Right ventricle myocardium superior (tissue), 1 donor: ENCODE measurements around the gene ABCA7. TPM values are rescaled to one million over a fixed set of nuclear protein-coding genes. Genes with fewer than 3 reads are reported as not detected.

Experiments
- ATAC-seq: fragments of 200-7000 bp; cut with Tn5 transposase; one replicate; pipeline ENCODE4 v1.9.1; 2020; ENCODE audit warnings: mild to moderate bottlenecking; ENCODE audit not compliant: poor library complexity
- DNase-seq: peaks from one replicate; pipeline ENCODE4 v3.0.0-alpha.2; 2020
- intact Hi-C: fragments of 100-400 bp; cut with DNase I; formaldehyde crosslinking; loops from one replicate; pipeline ENCODE4 v1.11.2; 2022
- total RNA-seq: library from RNA; stranded (reverse); fragmentation: NEBNext Ultra II Directional; extraction: Animal tissue kit (Norgen Biotek cat#: 25700); gene quantifications from one replicate; pipeline ENCODE4 v1.2.1, GENCODE V29; 2021
- donor health status: DM: no; HTN: yes; CAD: no; lungs with severe emphysema.

ABCA7 gene
- total RNA-seq, 1 donor from 2014 or later: 5.2 TPM

DNA sequence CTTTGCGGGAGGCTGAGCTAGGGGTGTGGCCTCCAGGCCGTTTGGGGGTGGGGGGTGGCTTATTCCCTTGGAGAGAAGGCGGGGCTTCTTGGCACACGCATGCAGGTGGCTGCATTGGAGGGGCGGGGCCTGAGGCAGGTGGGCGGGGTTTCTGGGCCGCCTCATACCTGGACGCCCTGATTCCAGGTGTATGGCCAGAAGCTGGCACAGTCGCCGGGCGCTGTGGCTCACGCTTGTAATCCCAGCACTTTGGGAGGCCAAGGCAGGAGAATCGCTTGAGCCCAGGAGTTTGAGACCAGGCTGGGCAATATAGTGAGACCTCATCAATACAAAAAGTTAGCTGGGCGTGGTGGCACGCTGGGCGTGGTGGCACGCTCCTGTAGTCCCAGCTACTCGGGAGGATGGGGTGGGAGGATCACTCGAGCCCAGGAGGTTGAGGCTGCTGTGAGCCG lies 7.8 kb downstream of the ABCA7 start:
- ATAC-seq: no peak
- intact Hi-C loops: no loop called here
- no peak for DNase-seq

DNA sequence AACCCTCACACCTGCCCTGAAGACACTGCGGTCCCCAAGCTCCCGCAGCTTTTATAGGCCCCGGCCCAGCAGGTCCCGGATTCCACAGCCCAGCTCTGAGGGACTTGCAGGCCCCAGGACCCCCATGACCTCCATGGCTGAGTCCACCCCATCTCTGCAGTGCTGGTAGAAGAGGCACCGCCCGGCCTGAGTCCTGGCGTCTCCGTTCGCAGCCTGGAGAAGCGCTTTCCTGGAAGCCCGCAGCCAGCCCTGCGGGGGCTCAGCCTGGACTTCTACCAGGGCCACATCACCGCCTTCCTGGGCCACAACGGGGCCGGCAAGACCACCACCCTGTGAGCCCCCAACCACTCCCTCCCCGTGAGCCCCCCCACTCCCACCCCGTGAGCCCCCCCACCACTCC lies 9.2 kb downstream of the ABCA7 start:
- intact Hi-C loops: no loop called here
- no peak for DNase-seq
- no peak for ATAC-seq

DNA sequence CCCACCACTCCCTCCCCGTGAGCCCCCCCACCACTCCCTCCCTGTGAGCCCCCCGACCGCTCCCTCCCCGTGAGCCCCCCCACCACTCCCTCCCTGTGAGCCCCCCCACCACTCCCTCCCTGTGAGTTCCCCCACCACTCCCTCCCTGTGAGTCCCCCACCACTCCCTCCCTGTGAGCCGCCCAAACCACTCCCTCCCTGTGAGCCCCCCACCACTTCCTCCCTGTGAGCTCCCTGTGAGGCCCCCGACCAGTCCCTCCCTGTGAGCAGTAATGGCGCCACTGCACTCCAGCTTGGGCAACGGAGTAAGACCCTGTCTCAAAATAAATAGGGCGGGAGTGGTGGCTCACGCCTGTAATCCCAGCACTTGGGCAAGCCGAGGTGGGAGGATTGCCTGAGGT lies 9.9 kb downstream of the ABCA7 start:
- ATAC-seq: no peak
- DNase-seq: no peak
- intact Hi-C loops: no loop called here

DNA sequence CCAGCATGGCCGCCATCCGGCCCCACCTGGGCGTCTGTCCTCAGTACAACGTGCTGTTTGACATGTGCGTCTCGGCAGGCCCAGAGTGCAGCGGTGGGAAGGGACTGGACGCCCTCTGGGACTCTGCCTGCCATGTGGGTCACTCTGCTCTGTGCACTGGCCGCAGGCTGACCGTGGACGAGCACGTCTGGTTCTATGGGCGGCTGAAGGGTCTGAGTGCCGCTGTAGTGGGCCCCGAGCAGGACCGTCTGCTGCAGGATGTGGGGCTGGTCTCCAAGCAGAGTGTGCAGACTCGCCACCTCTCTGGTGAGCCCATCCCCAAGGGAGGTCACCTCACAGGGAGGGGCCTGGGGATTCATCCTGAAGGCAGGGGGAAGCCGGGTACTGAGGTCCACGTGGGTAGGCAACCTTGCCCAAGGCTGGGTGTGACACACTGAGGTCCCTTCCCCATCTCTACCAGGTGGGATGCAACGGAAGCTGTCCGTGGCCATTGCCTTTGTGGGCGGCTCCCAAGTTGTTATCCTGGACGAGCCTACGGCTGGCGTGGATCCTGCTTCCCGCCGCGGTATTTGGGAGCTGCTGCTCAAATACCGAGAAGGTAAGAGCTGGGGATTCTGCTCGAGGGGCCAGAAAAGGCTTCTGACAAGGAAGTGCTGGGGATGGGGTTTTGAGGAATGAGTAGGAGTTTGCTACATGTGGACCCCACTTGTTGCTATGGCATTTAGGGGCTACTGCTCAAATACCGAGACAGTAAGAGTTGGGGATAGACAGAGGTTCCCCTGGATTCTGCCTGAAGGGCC lies 11.3 kb downstream of the ABCA7 start:
- ATAC-seq (no peak), DNase-seq (no peak)
- intact Hi-C loops: no loop called here

DNA sequence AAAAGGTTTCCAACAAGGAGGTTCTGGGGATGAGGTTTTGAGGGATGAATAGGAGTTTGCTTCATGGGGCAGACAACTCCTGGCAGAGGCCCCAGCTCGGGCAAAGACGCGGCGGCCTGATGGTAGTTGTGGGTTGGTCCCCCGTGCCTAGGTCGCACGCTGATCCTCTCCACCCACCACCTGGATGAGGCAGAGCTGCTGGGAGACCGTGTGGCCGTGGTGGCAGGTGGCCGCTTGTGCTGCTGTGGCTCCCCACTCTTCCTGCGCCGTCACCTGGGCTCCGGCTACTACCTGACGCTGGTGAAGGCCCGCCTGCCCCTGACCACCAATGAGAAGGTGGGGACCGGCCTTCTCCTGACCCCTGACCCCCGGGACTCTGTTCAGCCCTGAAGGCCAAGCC lies 11.9 kb downstream of the ABCA7 start:
- ATAC-seq (no peak), DNase-seq (no peak)
- intact Hi-C loops: no loop called here

DNA sequence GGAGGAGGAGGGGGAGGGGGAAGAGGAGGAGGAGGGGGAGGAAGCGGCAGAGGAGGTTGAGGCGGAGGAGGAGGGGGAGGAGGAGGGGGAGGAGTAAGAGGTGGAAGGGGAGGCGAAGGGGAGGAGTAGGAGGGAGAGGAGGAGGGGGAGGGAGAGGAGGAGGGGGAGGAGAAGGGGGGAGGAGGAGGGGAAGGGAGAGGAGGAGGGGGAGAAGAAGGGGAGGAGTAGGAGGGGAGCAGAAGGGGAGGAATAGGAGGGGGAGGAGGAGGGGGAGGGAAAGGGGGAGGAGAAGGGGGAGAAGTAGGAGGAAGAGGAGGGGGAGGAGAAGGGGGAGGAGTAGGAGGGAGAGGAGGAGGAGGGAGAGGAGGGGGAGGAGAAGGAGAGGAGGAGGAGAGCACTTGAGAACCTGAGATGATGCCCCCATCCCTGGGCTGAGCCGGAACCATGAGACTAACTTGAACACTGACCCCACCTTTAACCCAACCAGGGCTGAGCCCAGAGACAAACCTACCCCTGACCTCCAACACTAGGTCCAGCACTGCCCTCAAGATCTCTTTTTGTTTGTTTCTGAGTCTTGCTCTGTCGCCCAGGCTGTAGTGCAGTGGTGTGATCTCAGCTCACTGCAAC lies 12.6 kb downstream of the ABCA7 start:
- ATAC-seq (no peak), DNase-seq (no peak)
- intact Hi-C loops: no loop called here

DNA sequence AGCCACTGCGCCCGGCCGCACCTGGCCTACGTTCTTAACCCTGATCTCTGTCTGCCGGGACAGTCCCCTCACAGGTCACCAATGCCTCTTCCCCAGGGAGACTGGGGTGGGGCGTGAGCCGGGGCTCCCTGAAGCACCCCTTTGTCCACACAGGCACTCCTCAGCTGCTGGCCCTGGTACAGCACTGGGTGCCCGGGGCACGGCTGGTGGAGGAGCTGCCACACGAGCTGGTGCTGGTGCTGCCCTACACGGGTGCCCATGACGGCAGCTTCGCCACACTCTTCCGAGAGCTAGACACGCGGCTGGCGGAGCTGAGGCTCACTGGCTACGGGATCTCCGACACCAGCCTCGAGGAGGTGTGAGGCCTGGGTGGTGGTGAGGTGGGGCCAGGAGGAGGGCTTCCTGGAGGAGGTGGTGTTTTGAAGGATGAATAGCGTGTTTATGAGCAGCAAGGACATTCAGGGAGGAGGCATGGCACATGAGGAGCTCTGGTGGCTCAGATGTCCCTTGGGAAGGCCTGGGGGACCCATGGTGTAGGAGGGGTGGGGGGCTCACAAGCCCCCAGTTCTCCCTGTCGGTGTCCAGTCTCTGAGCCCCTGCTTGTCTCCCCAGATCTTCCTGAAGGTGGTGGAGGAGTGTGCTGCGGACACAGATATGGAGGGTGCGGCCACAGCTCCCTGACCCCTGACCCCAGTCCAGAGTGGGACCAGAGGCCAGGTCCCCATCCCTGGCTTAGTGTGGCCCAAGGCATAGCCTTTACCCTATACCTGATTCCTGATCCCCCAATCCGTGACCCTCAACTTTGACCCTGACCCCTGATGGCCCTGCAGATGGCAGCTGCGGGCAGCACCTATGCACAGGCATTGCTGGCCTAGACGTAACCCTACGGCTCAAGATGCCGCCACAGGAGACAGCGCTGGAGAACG lies 13.5 kb downstream of the ABCA7 start:
- ATAC-seq (no peak), DNase-seq (no peak)
- intact Hi-C loops: no loop called here

DNA sequence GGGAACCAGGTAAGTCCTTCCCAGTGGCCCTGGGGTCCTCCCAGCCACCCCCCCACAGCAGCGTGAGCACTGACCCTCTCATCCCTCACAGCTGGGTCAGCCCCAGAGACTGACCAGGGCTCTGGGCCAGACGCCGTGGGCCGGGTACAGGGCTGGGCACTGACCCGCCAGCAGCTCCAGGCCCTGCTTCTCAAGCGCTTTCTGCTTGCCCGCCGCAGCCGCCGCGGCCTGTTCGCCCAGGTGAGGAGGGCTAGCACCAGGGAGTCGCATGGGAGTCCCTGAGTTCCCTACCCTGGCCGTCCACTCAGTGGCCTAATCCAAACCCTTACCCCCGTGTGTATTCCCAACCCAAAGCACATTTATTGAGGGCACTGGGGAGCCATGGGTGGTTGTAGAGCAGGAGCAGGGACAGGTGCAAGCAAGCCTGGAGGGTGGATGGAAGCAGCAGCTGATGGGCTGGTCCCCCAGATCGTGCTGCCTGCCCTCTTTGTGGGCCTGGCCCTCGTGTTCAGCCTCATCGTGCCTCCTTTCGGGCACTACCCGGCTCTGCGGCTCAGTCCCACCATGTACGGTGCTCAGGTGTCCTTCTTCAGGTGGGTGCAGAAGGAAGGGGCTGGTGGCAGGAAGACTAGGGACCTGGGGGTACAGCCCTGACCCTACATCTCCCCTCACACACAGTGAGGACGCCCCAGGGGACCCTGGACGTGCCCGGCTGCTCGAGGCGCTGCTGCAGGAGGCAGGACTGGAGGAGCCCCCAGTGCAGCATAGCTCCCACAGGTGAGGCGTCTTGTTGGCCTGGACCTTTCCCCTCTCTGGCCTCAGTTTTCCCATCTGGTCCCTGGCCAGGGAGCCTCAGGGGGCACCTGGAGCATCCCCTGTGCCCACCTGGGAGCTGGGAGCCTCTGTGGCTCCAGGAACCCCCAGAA lies 14.5 kb downstream of the ABCA7 start:
- DNase-seq (no peak), ATAC-seq (no peak)
- intact Hi-C loops: no loop called here

DNA sequence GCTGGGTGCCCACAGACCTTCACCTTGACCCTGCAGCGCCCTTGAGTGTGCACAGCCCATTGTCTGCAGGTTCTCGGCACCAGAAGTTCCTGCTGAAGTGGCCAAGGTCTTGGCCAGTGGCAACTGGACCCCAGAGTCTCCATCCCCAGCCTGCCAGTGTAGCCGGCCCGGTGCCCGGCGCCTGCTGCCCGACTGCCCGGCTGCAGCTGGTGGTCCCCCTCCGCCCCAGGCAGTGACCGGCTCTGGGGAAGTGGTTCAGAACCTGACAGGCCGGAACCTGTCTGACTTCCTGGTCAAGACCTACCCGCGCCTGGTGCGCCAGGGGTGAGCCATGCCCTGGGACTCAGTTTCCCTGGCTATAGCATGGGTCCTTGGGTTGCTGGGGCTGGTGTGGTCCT lies 15.1 kb downstream of the ABCA7 start:
- intact Hi-C loops: no loop called here
- DNase-seq (no peak), ATAC-seq (no peak)

DNA sequence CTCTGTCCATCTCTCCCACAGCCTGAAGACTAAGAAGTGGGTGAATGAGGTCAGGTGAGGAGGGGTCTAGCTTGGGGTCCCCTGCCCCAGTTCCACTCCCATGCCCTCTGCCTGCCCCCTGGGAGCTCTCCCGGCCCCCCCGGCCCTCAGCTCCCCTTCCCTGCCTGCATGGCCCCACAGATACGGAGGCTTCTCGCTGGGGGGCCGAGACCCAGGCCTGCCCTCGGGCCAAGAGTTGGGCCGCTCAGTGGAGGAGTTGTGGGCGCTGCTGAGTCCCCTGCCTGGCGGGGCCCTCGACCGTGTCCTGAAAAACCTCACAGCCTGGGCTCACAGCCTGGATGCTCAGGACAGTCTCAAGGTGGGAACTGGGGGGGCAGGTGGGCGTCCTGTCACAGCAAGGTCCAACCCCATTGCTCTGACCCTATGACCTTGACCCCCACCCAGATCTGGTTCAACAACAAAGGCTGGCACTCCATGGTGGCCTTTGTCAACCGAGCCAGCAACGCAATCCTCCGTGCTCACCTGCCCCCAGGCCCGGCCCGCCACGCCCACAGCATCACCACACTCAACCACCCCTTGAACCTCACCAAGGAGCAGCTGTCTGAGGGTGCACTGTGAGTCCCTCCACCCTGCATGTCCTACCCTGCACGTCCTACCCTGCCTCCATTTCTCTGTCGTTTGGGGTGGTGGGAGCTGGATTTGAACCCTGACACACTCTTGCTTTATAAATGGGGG lies 16.1 kb downstream of the ABCA7 start:
- DNase-seq (no peak), ATAC-seq (no peak)
- intact Hi-C loops: no loop called here

DNA sequence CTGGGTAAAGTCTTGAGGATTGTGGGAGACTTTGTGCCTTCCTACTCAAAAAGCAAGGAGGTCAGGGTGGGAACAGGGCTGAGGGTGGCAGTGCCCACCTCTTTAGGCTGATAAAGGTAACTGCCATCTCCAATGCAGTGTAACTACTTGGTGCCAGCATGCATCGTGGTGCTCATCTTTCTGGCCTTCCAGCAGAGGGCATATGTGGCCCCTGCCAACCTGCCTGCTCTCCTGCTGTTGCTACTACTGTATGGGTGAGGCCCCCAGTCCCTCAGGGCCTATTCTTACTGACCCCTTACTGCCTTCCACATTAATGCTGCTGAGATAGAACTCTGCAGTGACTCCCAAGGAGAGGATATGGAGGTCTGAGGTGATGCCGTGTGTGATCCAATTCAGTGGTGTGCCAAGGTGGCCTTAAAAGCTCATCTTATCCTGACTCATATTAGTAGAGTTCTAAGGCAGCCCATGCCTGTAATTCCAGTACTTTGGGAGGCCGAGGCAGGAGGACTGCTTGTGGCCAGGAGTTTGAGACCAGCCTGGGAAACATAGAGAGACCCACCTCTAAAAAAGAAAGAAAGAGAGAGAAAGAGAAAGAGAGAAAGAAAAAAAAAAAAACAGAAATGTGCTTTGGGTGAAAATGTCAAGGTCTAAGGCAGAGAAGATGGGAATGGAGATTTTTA lies 17.4 kb downstream of the ABCA7 start:
- intact Hi-C loops: no loop called here
- ATAC-seq (no peak), DNase-seq (no peak)

DNA sequence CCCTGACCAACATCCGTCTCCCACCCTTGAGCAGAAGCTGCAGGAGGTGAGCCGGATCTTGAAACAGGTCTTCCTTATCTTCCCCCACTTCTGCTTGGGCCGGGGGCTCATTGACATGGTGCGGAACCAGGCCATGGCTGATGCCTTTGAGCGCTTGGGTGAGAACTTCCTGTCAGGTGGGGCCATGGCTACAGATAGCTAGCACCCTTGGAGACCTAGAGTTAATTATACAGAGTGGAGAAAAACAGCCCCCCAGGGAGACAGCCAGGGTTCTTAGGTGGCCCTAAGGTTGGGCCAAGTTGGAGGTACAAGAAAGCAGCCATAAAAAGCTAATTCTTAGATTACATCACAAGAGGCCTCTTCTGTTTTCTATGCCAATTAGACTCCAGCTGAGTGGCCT lies 18.2 kb downstream of the ABCA7 start:
- no peak for DNase-seq
- intact Hi-C loops: no loop called here
- no peak for ATAC-seq

DNA sequence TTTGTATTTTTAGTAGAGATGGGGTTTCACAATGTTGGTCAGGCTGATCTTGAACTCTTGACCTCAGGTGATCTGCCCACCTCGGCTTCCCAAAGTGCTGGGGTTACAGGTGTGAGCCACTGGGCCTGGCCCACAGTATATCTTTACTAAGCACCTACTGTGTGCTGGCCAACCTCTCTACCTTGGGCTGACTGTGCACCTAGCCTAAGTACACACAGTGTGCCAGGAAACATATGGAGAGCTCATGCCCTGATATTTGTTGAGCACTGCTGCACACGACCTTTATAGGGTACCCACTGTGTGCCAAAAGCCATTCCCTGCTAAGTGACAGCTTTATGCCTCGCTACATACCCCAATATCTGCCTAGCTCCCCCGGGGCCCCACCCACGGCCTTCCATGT lies 20.8 kb downstream of the ABCA7 start:
- intact Hi-C loops: no loop called here
- ATAC-seq: no peak
- no peak for DNase-seq

DNA sequence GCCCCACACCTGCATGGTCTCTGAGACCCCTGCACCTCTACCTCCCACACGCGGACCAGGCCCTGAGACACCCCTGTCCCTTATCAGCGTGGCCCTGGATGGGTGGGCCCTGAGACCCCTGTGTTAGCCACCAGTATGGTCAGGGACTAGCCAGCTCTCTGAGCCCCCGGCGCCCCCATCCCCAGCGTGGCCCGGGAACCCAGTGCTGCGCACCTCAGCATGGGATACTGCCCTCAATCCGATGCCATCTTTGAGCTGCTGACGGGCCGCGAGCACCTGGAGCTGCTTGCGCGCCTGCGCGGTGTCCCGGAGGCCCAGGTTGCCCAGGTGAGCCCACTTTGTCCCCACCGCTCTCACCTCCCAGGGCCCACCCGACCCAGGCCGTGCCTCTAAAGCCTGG lies 22.1 kb downstream of the ABCA7 start:
- ATAC-seq (no peak), DNase-seq (no peak)
- intact Hi-C loops: no loop called here

DNA sequence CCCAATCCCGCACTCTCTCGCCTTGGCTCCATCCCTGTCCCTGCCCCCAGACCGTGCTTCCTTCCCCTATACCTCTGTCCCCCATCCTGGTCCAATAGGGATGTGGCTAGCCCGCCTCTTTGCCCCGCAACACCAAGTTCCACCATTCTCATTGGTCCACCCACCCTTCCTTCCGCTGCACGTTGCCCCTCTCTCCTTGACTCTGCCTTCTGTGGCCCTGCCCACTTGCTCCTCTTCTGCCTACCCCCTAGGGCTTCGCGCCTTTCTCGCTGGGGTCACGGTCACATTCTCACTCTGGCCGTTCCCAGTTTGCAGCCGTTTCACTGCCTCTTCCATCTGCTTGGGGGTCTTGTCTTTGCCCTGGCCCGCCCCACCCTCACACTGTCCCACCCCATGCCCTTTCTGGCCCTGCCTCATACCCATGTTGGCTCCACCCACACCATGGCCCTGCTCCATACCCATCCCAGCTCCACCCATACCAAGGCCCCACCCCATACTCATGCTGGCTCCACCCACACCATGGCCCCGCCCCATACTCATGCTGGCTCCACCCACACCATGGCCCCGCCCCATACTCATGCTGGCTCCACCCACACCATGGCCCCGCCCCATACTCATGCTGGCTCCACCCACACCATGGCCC lies 22.6 kb downstream of the ABCA7 start:
- DNase-seq (no peak), ATAC-seq (no peak)
- intact Hi-C loops: no loop called here

DNA sequence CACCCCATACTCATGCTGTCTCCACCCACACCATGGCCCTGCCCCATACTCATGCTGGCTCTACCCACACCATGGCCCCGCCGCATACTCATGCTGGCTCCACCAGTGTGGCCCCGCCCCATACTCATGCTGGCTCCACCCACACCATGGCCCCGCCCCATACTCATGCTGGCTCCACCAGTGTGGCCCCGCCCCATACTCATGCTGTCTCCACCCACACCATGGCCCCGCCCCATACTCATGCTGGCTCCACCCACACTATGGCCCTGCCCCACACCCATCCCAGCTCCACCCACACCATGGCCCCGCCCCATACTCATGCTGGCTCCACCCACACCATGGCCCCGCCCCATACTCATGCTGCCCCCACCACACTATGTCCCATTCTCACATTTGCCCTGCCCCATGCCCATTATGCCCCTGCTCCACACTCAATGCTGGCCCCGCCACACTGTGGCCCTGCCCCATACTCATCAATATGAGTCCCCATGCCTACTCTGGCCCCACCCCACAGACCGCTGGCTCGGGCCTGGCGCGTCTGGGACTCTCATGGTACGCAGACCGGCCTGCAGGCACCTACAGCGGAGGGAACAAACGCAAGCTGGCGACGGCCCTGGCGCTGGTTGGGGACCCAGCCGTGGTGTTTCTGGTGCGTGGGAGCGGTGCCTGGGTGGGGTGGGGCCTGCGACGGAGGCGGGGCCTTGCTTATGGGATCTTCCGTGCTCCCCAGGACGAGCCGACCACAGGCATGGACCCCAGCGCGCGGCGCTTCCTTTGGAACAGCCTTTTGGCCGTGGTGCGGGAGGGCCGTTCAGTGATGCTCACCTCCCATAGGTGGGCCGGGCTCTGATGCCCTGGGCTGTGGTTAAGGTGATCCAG lies 23.4 kb downstream of the ABCA7 start:
- ATAC-seq (no peak), DNase-seq (no peak)
- intact Hi-C loops: no loop called here
